ENCODE results near the gene RMI2. TPM values are rescaled to one million over a fixed set of nuclear protein-coding genes. Genes with fewer than 3 reads are reported as not detected.

RMI2 gene
- total RNA-seq, 1 experiment from 2014 or later: 9.6 TPM

GRCh38 chr16:11379420-11379819 lies 34.2 kb downstream of the RMI2 start:
- DNase-seq (ENCODE audit: extremely low read depth, low read depth): no peak

- DNase-seq (ENCODE audit: extremely low read depth, low read depth): no peak
Observed at GRCh38 chr16:11380836-11381235, 35.6 kb downstream of the RMI2 start.

GRCh38 chr16:11383481-11384183 lies 38.4 kb downstream of the RMI2 start:
- no peak for DNase-seq (ENCODE audit: extremely low read depth, low read depth)

DNA sequence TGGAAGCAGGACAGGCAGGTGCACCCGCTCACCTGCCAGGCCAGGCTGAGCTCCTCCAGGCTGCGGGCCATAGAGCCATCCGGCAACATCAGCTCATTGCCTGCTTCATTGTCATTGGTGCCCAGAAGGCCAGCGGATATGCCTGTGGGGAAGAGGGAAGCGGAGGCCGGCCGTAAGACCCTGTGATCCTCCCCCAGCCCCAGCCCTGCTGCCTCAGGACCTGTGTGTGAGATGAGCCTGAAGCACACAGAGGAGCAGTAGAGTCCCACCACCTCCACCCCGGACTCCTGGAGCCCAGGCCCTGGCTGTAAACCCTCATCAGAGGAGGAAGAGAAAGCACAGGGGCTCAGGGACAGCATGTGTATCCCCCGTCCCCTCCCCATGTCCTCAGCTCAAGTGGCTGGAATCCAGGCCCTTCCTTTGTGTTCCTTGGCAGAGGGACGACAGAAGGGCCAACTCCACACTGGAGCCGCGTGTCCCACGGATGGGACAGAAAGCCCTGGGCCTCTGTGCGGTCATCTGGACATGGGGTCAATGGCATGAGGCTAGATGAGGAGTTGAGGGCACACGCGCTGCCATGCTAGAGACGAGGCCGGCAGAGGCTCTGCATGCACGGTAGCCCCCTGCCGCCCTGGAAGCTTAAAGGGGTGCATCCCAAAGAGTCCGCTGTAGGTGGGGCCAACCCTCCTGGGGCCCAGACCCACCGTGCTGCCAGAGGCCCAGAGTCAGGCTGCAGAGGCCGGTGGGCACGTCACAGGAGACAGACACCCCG lies 39.1 kb downstream of the RMI2 start:
- no peak for DNase-seq (ENCODE audit: extremely low read depth, low read depth)

DNA sequence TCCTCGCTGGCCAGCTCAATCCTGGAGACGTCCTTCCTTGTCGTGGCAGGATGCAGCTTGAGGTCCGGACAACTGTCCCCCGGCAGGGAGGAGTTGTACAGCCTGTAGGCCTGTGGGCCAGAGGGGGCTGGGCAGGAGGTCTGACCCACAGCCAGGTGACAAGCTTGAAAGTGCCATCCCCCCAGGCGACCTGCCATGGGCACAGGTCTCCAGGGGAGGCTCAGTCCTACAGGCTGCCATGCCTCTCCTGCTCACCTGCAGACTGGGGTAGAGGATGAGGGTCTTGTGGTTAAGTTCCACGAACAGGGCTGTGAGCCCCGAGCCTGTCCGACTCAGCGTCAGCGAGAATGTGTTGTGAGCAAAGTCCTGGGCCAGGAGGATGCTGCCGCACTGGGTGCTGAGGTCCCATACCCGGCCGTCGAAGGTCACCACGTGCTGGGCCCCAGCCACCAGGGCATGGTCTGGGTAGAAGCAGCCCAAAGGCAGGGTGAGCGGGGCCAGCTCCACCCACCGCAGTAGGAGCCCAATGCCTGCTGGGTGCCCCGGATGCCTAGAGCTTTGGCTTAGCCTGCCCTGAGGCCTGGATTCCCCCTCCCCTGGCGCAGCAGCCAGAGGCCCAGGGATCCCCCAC lies 39.8 kb downstream of the RMI2 start:
- no peak for DNase-seq (ENCODE audit: extremely low read depth, low read depth)

DNA sequence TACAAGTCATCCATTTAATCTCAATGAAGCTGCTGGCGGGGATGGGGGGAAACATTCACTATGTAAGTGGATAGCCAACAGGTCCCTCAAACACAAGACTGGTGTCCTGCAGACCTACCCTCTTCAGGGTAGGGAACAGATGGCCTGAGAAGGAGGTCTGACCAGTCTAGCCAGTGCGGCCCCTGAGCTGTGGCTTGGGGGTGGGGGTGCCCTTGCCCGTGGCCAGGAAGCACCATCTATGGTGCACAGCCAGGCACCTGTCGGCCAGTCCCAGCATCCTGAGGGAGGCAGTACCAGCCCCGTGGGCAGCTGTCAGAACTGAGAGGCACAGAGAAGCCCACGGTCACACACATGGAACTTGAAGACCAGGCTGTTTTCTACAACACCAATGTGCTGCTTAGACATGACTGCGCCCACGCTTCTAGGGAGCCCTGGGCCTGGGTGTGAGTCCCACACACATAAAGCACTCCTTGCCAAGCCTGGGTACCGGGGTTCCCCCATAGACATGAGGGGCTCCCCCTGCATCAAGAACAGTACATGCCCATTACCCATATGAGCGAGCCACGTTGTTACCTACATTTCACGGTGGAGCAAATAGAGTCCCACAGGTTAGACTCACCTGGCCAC lies 40.9 kb downstream of the RMI2 start:
- DNase-seq (ENCODE audit: extremely low read depth, low read depth): no peak

- peak; percentile 38 for DNase-seq (ENCODE audit: extremely low read depth, low read depth)
Observed at GRCh38 chr16:11386791-11387546, 41.7 kb downstream of the RMI2 start.

GRCh38 chr16:11389083-11389482 lies 43.8 kb downstream of the RMI2 start:
- no peak for DNase-seq (ENCODE audit: extremely low read depth, low read depth)

GRCh38 chr16:11389631-11390565 lies 44.6 kb downstream of the RMI2 start:
- no peak for DNase-seq (ENCODE audit: extremely low read depth, low read depth)

- no peak for DNase-seq (ENCODE audit: extremely low read depth, low read depth)
Observed at GRCh38 chr16:11390573-11391495, 45.6 kb downstream of the RMI2 start.

- no peak for DNase-seq (ENCODE audit: extremely low read depth, low read depth)
Observed at GRCh38 chr16:11391576-11391975, 46.3 kb downstream of the RMI2 start.

- DNase-seq (ENCODE audit: extremely low read depth, low read depth): no peak
Observed at GRCh38 chr16:11392041-11392581, 46.9 kb downstream of the RMI2 start.

GRCh38 chr16:11393366-11393765 lies 48.1 kb downstream of the RMI2 start:
- DNase-seq (ENCODE audit: extremely low read depth, low read depth): no peak

- no peak for DNase-seq (ENCODE audit: extremely low read depth, low read depth)
Observed at GRCh38 chr16:11393861-11394592, 48.8 kb downstream of the RMI2 start.

- DNase-seq (ENCODE audit: extremely low read depth, low read depth): no peak
Observed at GRCh38 chr16:11394593-11394960, 49.3 kb downstream of the RMI2 start.

- DNase-seq (ENCODE audit: extremely low read depth, low read depth): no peak
Observed at GRCh38 chr16:11395008-11395948, 50.0 kb downstream of the RMI2 start.

DNA sequence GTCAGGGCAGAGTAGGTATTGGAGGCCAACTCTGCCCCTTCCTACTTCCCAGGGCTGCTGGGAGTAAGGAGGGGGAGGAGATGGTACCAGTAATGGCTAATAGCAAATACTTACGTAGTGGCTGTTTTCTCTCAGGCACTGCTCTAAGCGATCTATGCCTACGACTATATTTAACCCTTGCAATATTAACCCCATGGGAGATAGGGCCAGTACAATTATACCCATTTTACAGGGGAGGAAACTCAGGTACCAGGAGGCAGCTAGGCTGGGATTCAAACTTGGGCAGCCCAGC lies 50.6 kb downstream of the RMI2 start:
- DNase-seq (ENCODE audit: extremely low read depth, low read depth): no peak

Measured in NCI-H460 (cell line).